Suprapubic skin (tissue), 3 donors: ENCODE measurements around the gene VAV1.
"Not testable (repeated sequence)": the region's sequence is repeated elsewhere in the genome, so short reads cannot be mapped to it uniquely, and the experiment has no call there.

Source experiments
- CTCF ChIP-seq, 2 donors: fragments of 200-600 bp in 1 of 2; fragments of 450-650 bp in 1 of 2; sonication (generic) in 1 of 2; IDR thresholded peaks; one replicate each; pipeline ENCODE4 v1.5.1; 2016 to 2019; ENCODE audit warnings: antibody characterized with exemption in 2 of 2, mild to moderate bottlenecking in 1 of 2, moderate library complexity in 1 of 2
- POLR2AphosphoS5 ChIP-seq, 3 donors: sonication (generic); formaldehyde crosslinking; IDR thresholded peaks; one replicate each; pipeline ENCODE4 v1.6.1; 2017; ENCODE audit warnings: antibody characterized with exemption in 3 of 3

DNA sequence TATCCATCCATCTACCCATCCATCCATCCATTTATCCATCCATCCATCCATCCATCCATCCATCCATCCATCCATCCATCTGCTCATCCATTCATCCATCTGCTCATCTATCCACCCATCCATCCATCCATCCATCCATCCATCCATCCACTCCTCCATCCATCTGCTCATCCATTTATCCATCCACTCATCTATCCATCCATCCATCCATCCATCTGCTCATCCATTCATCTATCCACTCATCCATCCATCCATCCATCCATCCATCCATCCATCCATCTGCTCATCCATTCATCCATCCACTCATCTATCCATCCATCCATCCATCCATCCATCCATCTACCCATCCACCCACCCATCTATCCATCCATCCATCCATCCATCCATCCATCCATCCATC lies 3.5 kb downstream of the VAV1 start:
- not testable (repeated sequence) for TF ChIP-seq CTCF, POLR2AphosphoS5 (IDR thresholded peaks at IDR 0.05)
